H9 (cell line): ENCODE measurements around the gene ZNF467. TPM values are rescaled to one million over a fixed set of nuclear protein-coding genes. Genes with fewer than 3 reads are reported as not detected.

ENCODE experiments used
- DNase-seq: peaks from one replicate; pipeline ENCODE4 v3.0.0-alpha.2; 2017
- H2AFZ ChIP-seq: one replicate; pipeline ENCODE4 v1.6.1; 2013; ENCODE audit warnings: mild to moderate bottlenecking, low read length, control low read depth, moderate library complexity
- H2AK5ac ChIP-seq: 2 replicates; pipeline ENCODE4 v1.6.1; 2013; ENCODE audit warnings: low read length, control low read depth, mixed read lengths; ENCODE audit not compliant: insufficient read length
- H2BK120ac ChIP-seq: one replicate; pipeline ENCODE4 v1.6.1; 2013; ENCODE audit warnings: low read depth, mild to moderate bottlenecking, low read length, control low read depth, inconsistent platforms; ENCODE audit not compliant: poor library complexity, severe bottlenecking
- H2BK12ac ChIP-seq: 2 replicates; pipeline ENCODE4 v1.6.1; 2013; ENCODE audit warnings: low read length, control low read depth, mixed read lengths, low read depth; ENCODE audit not compliant: insufficient read length
- H2BK15ac ChIP-seq: 2 replicates; pipeline ENCODE4 v1.6.1; 2013; ENCODE audit warnings: low read depth, low read length, control low read depth
- H2BK20ac ChIP-seq: one replicate; pipeline ENCODE4 v1.6.1; 2013; ENCODE audit warnings: low read depth, mild to moderate bottlenecking, low read length, control low read depth, inconsistent platforms; ENCODE audit not compliant: poor library complexity, severe bottlenecking
- H2BK5ac ChIP-seq: 2 replicates; pipeline ENCODE4 v1.6.1; 2013; ENCODE audit warnings: low read length, control low read depth, mixed read lengths; ENCODE audit not compliant: insufficient read length
- H3K14ac ChIP-seq: 2 replicates; pipeline ENCODE4 v1.6.1; 2013; ENCODE audit warnings: low read length, control low read depth; ENCODE audit not compliant: insufficient read depth
- H3K18ac ChIP-seq: 2 replicates; pipeline ENCODE4 v1.6.1; 2013; ENCODE audit warnings: low read depth, mild to moderate bottlenecking, mixed read lengths, low read length, control low read depth; ENCODE audit not compliant: insufficient read length
- H3K23ac ChIP-seq: 2 replicates; pipeline ENCODE4 v1.6.1; 2013; ENCODE audit warnings: low read length, control low read depth, mixed read lengths, low read depth; ENCODE audit not compliant: insufficient read length
- H3K23me2 ChIP-seq: 2 replicates; pipeline ENCODE4 v1.6.1; 2013; ENCODE audit warnings: low read depth, mild to moderate bottlenecking, mixed read lengths, low read length, control low read depth; ENCODE audit not compliant: insufficient read length, poor library complexity, severe bottlenecking
- H3K27ac ChIP-seq: 2 replicates; pipeline ENCODE4 v1.5.1; 2013; ENCODE audit warnings: low read length, control low read depth, mixed read lengths, low read depth; ENCODE audit not compliant: insufficient read length
- H3K27me3 ChIP-seq: 2 replicates; pipeline ENCODE4 v1.6.1; 2013; ENCODE audit warnings: low read length, control low read depth, inconsistent platforms; ENCODE audit not compliant: insufficient read depth
- H3K4ac ChIP-seq: 2 replicates; pipeline ENCODE4 v1.6.1; 2013; ENCODE audit warnings: low read depth, mild to moderate bottlenecking, control low read depth, inconsistent platforms, low read length, moderate library complexity
- H3K4me1 ChIP-seq: 2 replicates; pipeline ENCODE4 v1.6.1; 2013; ENCODE audit warnings: low read length, control low read depth, inconsistent platforms; ENCODE audit not compliant: insufficient read depth
- H3K4me2 ChIP-seq: 2 replicates; pipeline ENCODE4 v1.6.1; 2013; ENCODE audit warnings: low read length, control low read depth, mixed read lengths; ENCODE audit not compliant: insufficient read length, insufficient read depth
- H3K56ac ChIP-seq: 2 replicates; pipeline ENCODE4 v1.6.1; 2013; ENCODE audit warnings: low read depth, mild to moderate bottlenecking, mixed read lengths, low read length, control low read depth; ENCODE audit not compliant: insufficient read length
- H3K79me1 ChIP-seq: 2 replicates; pipeline ENCODE4 v1.6.1; 2013; ENCODE audit warnings: low read depth, mild to moderate bottlenecking, moderate library complexity, low read length, control low read depth, inconsistent platforms; ENCODE audit not compliant: insufficient read depth, poor library complexity, severe bottlenecking
- H3K79me2 ChIP-seq: 2 replicates; pipeline ENCODE4 v1.6.1; 2013; ENCODE audit warnings: low read length, control low read depth, inconsistent platforms; ENCODE audit not compliant: insufficient read depth
- H3K9ac ChIP-seq: 2 replicates; pipeline ENCODE4 v1.6.1; 2013; ENCODE audit warnings: low read length, control low read depth, mixed read lengths; ENCODE audit not compliant: insufficient read length; ENCODE audit errors: extremely low read depth
- H3K9me3 ChIP-seq: one replicate; pipeline ENCODE4 v1.6.1; 2013; ENCODE audit warnings: low read depth, low read length, inconsistent platforms; ENCODE audit not compliant: control insufficient read depth
- H3T11ph ChIP-seq: one replicate; pipeline ENCODE4 v1.6.1; 2013; ENCODE audit warnings: mild to moderate bottlenecking, low read length, control low read depth, inconsistent platforms
- H4K20me1 ChIP-seq: one replicate; pipeline ENCODE4 v1.6.1; 2013; ENCODE audit not compliant: control insufficient read depth, insufficient read length, insufficient read depth
- H4K5ac ChIP-seq: 2 replicates; pipeline ENCODE4 v1.6.1; 2013; ENCODE audit warnings: low read depth, mild to moderate bottlenecking, mixed read lengths, low read length, control low read depth; ENCODE audit not compliant: insufficient read length
- H4K8ac ChIP-seq: replicated peaks from 2 replicates; pipeline ENCODE4 v1.6.1; 2013; ENCODE audit warnings: low read length, control low read depth, mixed read lengths, low read depth; ENCODE audit not compliant: insufficient read length
- H4K91ac ChIP-seq: 2 replicates; pipeline ENCODE4 v1.6.1; 2013; ENCODE audit warnings: low read depth, mild to moderate bottlenecking, moderate library complexity, mixed read lengths, low read length, control low read depth; ENCODE audit not compliant: insufficient read length
- H3K27ac Mint-ChIP-seq, 3 experiments: 2 replicates in 2 of 3; 3 replicates in 1 of 3; pipeline ENCODE4 v1.8.0; 2020 to 2021; ENCODE audit warnings: mixed read lengths in 3 of 3, mild to moderate bottlenecking in 1 of 3, moderate library complexity in 1 of 3
- H3K27me3 Mint-ChIP-seq: 2 replicates; pipeline ENCODE4 v1.8.0; 2021; ENCODE audit warnings: low read depth, mild to moderate bottlenecking, moderate library complexity, mixed read lengths
- H3K36me3 Mint-ChIP-seq, 3 experiments: 2 replicates in 2 of 3; 3 replicates in 1 of 3; pipeline ENCODE4 v1.8.0; 2020 to 2021; ENCODE audit warnings: low read depth in 3 of 3, mixed read lengths in 3 of 3; ENCODE audit not compliant: insufficient read depth in 1 of 3
- H3K4me1 Mint-ChIP-seq, 2 experiments: 2 replicates each; pipeline ENCODE4 v1.8.0; 2020; ENCODE audit warnings: mixed read lengths in 2 of 2
- H3K4me3 Mint-ChIP-seq, 2 experiments: 2 replicates in 1 of 2; 3 replicates in 1 of 2; pipeline ENCODE4 v1.8.0; 2020 to 2021; ENCODE audit warnings: mild to moderate bottlenecking in 2 of 2, mixed read lengths in 2 of 2, moderate library complexity in 1 of 2
- H3K9me3 Mint-ChIP-seq, 2 experiments: 2 replicates in 1 of 2; 3 replicates in 1 of 2; pipeline ENCODE4 v1.8.0; 2020; ENCODE audit warnings: mild to moderate bottlenecking in 2 of 2, mixed read lengths in 2 of 2, moderate library complexity in 1 of 2
- CTCF ChIP-seq: fragments of 200-600 bp; sonication (generic); conservative IDR thresholded peaks from 3 replicates; pipeline ENCODE4 v1.8.0; 2021; ENCODE audit warnings: antibody characterized with exemption, mild to moderate bottlenecking
- WGBS: extraction: QIAGEN DNeasy Blood & Tissue Kit; methylation state at CpG from one replicate; pipeline ENCODE4 v1.1.7; 2013; ENCODE audit warnings: missing lambda C conversion rate, low lambda C conversion rate, mixed read lengths; ENCODE audit not compliant: insufficient read length; ENCODE audit errors: extremely low coverage; 5-methylcytosine and 5-hydroxymethylcytosine counted together
- total RNA-seq: library from RNA; stranded (reverse); gene quantifications from 2 replicates; pipeline ENCODE4 v1.2.1, GENCODE V29; 2021

ZNF467 gene
- total RNA-seq, 1 experiment from 2014 or later = 0.31 TPM

GRCh38 chr7:149818536-149818840 lies 45.1 kb upstream of the ZNF467 start:
- Histone ChIP-seq H4K20me1 (no peaks in the 10 kb centered on the region), H3K4me1 (no peaks in the 10 kb centered on the region), H2BK15ac (no peak overlapping the region), H2BK120ac (no peak overlapping the region), H4K5ac (no peak overlapping the region), H3T11ph (no peak overlapping the region), H4K91ac (no peak overlapping the region), H3K4ac (no peak overlapping the region), H2BK5ac (no peak overlapping the region), H2BK12ac (no peak overlapping the region), H2AFZ (no peak overlapping the region), H3K79me2 (no peaks in the 10 kb centered on the region), H3K27me3 (no peaks in the 10 kb centered on the region), H3K27ac (no peak overlapping the region), H3K56ac (no peak overlapping the region), H3K4me2 (no peak overlapping the region), H3K14ac (no peak overlapping the region), H3K9me3 (no peaks in the 10 kb centered on the region), H4K8ac (no peak overlapping the region), H3K18ac (no peak overlapping the region), H3K9ac (no peak overlapping the region), H3K23ac (no peak overlapping the region), H3K23me2 (no peaks in the 10 kb centered on the region), H3K79me1 (no peaks in the 10 kb centered on the region), H2AK5ac (no peak overlapping the region), H2BK20ac (no peak overlapping the region)
- Mint-ChIP-seq H3K4me1 (peaks cover 0 to 8% of the 10 kb centered on the region in 2 experiments; a peak in 2 of 4 replicates), H3K9me3 (peaks cover 3 to 5% of the 10 kb centered on the region in 2 experiments; a peak in 4 of 5 replicates), H3K4me3 (no peak overlapping the region), H3K27ac (no peak overlapping the region), H3K27me3 (peaks cover 2% of the 10 kb centered on the region; the same call in 1 of the 2 replicates), H3K36me3 (peaks cover 0 to 3% (median 0%) of the 10 kb centered on the region in 3 experiments; a peak in 1 of 7 replicates)
- no peak for DNase-seq
- WGBS = no CpG with 5 or more reads among the region's 9 CpGs
- TF ChIP-seq CTCF = no peak
